ENCODE results near the gene CRHBP. TPM values are rescaled to one million over a fixed set of nuclear protein-coding genes. Genes with fewer than 3 reads are reported as not detected.
"Not testable (repeated sequence)": the region's sequence is repeated elsewhere in the genome, so short reads cannot be mapped to it uniquely, and the experiment has no call there.

The CRHBP gene
- total RNA-seq, 2 experiments from 2014 or later: 0.23 to 0.27 TPM

DNA sequence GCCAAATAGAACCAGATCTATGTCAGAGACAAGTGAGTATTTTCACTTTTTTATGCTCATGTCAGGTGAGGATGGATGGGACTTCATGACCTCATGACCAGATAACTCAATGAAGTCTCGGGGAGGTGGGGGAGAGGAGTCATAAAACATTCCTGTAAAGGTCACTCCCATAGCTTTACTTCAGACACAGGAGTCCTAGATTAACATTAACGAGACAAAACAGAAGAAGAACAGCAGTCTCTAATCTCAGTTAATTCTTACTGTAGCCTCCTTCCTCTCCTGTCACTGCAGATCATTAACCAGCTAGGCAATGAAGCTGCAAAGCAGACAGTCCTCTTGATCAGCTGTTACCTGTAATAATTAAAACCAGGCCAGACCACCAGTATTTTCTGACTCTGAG, 11.2 kb downstream of the CRHBP start:
- Mint-ChIP-seq H3K27me3 (peaks cover 2% of the 10 kb centered on the region), H3K9me3 (ENCODE audit: low read depth) (no peaks in the 10 kb centered on the region), H3K4me1 (peaks cover 10% of the 10 kb centered on the region), H3K27ac (no peak overlapping the region), H3K4me3 (no peak overlapping the region), H3K36me3 (ENCODE audit: low read depth) (no peaks in the 10 kb centered on the region)
- ChIA-PET POLR2A (interaction anchor here (0.6 kb wide), 1 partner anchor 1618 kb away, joined by 4 read pairs; no protein-coding TSS in a partner anchor), CTCF (no interaction called here)
- DNase-seq (no peak), ATAC-seq (no peak)
- intact Hi-C loops (cut with DNase I, micrococcal nuclease): no loop called here

DNA sequence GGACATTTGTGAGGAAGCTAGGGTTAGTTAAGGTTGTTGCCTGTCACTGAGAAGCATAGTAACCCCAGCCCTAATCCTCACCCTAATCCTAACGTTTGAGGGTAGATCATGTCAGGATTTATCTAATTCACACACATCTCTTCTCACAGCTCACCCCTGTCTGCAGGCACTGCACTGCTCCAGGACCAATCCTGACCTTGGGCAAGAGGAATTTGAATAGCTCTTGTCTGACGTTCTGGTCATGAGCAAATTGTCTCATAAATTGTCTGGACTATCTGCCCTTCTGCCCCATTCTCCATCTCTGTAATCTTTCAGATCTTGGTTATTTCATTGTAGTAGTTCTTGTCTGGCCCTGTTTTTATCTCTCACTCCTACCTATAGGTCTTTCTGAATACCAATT, 18.7 kb downstream of the CRHBP start:
- ATAC-seq: no peak
- H3K27me3 Mint-ChIP-seq: peaks cover 10% of the 10 kb centered on the region
- H3K9me3 Mint-ChIP-seq (ENCODE audit: low read depth): no peaks in the 10 kb centered on the region
- H3K4me3 Mint-ChIP-seq: no peak overlapping the region
- H3K36me3 Mint-ChIP-seq (ENCODE audit: low read depth): no peaks in the 10 kb centered on the region
- ChIA-PET POLR2A (interaction anchor here (0.6 kb wide), 1 partner anchor 15 kb away, joined by 3 read pairs; no protein-coding TSS in a partner anchor), CTCF (no interaction called here)
- no peak for DNase-seq
- no peaks in the 10 kb centered on the region for H3K4me1 Mint-ChIP-seq
- intact Hi-C loops (cut with DNase I, micrococcal nuclease): no loop called here
- H3K27ac Mint-ChIP-seq: no peak overlapping the region

DNA sequence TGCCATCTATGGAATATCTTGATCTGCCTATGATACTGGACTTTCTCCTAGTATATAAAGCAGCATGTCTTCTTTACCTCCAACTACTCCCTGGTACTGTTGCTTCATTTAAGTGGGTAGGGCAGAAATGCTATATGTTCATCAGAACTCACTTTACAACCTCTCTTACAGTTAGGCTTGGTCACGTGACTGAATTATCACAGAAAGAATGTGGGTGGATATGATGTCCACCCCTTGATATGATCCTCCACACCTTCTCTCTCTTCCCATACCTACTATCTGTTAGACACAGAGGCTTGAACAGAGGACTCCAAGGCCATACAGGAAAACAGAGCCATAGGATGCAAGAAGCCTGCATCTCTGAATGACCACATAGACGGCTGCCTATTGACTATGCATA, 19.8 kb downstream of the CRHBP start:
- H3K9me3 Mint-ChIP-seq (ENCODE audit: low read depth): no peaks in the 10 kb centered on the region
- no peaks in the 10 kb centered on the region for H3K4me1 Mint-ChIP-seq
- H3K4me3 Mint-ChIP-seq: no peak overlapping the region
- ChIA-PET POLR2A (no interaction called here), CTCF (no interaction called here)
- ATAC-seq (no peak), DNase-seq (no peak)
- peaks cover 10% of the 10 kb centered on the region for H3K27me3 Mint-ChIP-seq
- no peaks in the 10 kb centered on the region for H3K36me3 Mint-ChIP-seq (ENCODE audit: low read depth)
- intact Hi-C loops (cut with DNase I, micrococcal nuclease): no loop called here
- H3K27ac Mint-ChIP-seq: no peak overlapping the region

DNA sequence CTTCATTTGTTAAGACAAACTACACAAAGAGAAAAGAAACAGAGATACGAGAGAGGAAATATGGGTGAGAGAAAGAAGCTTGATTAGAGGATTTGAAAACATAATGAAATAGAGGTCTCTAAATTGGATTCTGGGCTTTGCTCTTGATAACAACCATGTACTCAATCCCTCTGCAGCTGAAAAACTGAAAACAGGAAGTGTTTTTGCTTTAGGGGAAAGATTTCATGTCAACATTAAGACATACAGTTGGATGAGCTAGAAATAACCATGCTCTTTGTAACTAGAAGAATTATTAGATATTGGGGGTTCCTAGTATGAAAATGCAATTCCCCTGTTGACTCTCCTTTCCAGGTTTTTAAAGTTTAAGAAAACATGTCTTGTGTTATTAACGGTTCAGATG, 21.9 kb downstream of the CRHBP start:
- DNase-seq: no peak
- no peak for ATAC-seq
- H3K27ac Mint-ChIP-seq: no peak overlapping the region
- no peaks in the 10 kb centered on the region for H3K4me1 Mint-ChIP-seq
- H3K9me3 Mint-ChIP-seq (ENCODE audit: low read depth): no peaks in the 10 kb centered on the region
- no peak overlapping the region for H3K4me3 Mint-ChIP-seq
- intact Hi-C loops (cut with DNase I, micrococcal nuclease): no loop called here
- H3K36me3 Mint-ChIP-seq (ENCODE audit: low read depth): no peaks in the 10 kb centered on the region
- H3K27me3 Mint-ChIP-seq: peaks cover 9% of the 10 kb centered on the region
- CTCF ChIA-PET: no interaction called here
- POLR2A ChIA-PET: no interaction called here

DNA sequence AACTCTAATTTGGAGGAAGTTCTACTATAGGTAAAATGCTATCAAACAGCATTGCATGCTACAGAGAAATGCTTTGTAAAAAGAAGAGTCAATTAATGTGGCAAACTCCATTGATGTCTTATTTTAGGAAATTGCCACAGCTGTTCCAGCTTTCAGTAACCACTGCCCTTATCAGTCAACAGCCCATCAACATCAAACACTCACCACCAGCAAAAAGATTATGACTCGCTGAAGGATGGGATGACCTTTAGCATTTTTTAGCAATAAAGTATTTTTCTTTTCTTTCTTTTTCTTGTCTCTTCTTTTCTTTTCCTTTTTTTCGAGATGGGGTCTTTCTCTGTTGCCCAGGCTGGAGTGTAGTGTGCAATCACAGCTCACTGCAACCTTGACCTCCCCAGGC, 26.0 kb downstream of the CRHBP start:
- no peak overlapping the region for H3K27ac Mint-ChIP-seq

DNA sequence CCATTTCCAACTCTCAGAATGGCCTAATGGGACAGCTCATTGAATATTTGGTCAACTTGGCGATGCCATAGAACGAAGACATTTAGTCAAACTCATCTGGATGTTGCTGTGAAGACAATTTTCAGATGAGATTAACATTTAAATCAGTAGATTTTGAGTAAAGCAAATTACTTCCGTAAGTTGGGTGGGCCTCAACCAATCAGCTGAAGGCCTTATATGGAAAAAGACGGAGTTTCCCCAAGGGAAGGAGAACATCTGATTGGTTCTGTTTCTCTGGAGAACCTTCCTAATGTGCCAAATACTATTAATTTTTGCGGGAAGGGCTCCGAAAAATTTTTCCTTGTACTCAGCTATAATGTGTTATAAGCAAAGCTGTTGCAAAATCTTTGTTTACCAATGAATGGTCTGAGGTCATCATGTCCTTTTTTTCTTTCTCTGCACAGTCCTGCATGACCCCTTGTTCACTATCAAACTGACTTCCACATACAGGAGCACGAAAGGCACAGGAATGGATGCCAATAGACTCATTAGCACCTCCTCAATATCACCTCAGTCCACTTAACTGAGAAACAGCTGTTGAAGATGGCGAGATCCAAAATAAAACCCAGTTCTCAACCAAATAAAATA, 27.8 kb downstream of the CRHBP start:
- intact Hi-C loops (cut with DNase I, micrococcal nuclease): no loop called here
- CTCF ChIA-PET: no interaction called here
- DNase-seq: no peak
- POLR2A ChIA-PET: interaction anchor here (0.6 kb wide), 1 partner anchor 9 kb away, joined by 6 read pairs; no protein-coding TSS in a partner anchor
- Mint-ChIP-seq H3K27me3 (peaks cover 2% of the 10 kb centered on the region), H3K4me1 (no peaks in the 10 kb centered on the region), H3K9me3 (ENCODE audit: low read depth) (no peaks in the 10 kb centered on the region), H3K27ac (no peak overlapping the region), H3K4me3 (no peak overlapping the region), H3K36me3 (ENCODE audit: low read depth) (no peaks in the 10 kb centered on the region)
- ATAC-seq: no peak

More for the DNA sequence above, 26.0 kb downstream of the CRHBP start:
- DNase-seq (no peak), ATAC-seq (no peak)
- Mint-ChIP-seq H3K4me3 (no peak overlapping the region), H3K4me1 (no peaks in the 10 kb centered on the region), H3K9me3 (ENCODE audit: low read depth) (no peaks in the 10 kb centered on the region), H3K27me3 (peaks cover 2% of the 10 kb centered on the region), H3K36me3 (ENCODE audit: low read depth) (no peaks in the 10 kb centered on the region)
- ChIA-PET POLR2A (no interaction called here), CTCF (no interaction called here)
- intact Hi-C loops (cut with DNase I, micrococcal nuclease): no loop called here

DNA sequence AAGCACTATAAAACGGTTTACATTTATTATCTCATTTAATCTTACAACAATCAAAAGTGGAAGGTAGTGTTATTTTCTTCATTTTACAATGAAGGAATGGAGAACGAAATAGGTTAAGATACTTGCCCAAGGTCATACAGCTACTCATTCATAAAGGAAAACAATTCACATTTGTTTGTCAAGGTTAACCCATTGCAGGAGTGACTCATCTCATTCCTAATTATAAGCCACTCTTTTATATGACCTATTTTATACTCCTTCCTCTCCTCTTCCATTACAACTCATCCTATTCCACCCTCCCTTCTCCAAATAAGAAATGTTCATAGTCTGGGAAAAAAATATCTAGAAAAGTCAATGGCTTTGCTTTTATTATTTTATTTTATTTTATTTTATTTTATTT, 29.6 kb downstream of the CRHBP start:
- Mint-ChIP-seq H3K4me1 (no peaks in the 10 kb centered on the region), H3K9me3 (ENCODE audit: low read depth) (no peaks in the 10 kb centered on the region), H3K4me3 (no peak overlapping the region), H3K27ac (no peak overlapping the region), H3K27me3 (no peaks in the 10 kb centered on the region), H3K36me3 (ENCODE audit: low read depth) (no peaks in the 10 kb centered on the region)
- ChIA-PET POLR2A (no interaction called here), CTCF (no interaction called here)
- DNase-seq (no peak), ATAC-seq (no peak)
- intact Hi-C loops (cut with DNase I, micrococcal nuclease): no loop called here

DNA sequence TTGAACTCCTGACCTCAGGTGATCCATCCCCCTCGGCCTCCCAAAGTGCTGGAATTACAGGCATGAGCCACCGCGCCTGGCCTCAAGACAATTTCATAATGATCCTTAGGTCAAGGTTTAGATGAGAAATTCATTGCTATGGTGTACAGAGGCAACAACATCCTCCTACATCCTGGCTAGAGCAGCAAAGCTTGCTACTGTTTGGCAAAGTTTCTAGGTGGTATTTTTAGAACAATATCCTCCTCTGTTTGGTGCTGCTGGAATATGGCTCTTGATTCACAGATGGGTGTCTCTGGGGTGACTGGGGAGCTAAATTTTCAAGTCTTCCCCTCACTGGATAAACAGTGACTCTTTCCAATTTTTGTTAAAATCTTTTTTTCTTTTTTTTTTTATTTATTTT, 30.6 kb downstream of the CRHBP start:
- intact Hi-C loops (cut with DNase I, micrococcal nuclease): no loop called here
- ChIA-PET CTCF (interaction anchor here (0.7 kb wide), 1 partner anchor 31 kb away, joined by 3 read pairs; the partner anchor contains the start of gene CRHBP), POLR2A (no interaction called here)
- DNase-seq (no peak), ATAC-seq (no peak)
- Mint-ChIP-seq H3K36me3 (ENCODE audit: low read depth) (no peaks in the 10 kb centered on the region), H3K4me1 (no peaks in the 10 kb centered on the region), H3K27me3 (no peaks in the 10 kb centered on the region), H3K4me3 (no peak overlapping the region), H3K27ac (no peak overlapping the region), H3K9me3 (ENCODE audit: low read depth) (no peaks in the 10 kb centered on the region)

DNA sequence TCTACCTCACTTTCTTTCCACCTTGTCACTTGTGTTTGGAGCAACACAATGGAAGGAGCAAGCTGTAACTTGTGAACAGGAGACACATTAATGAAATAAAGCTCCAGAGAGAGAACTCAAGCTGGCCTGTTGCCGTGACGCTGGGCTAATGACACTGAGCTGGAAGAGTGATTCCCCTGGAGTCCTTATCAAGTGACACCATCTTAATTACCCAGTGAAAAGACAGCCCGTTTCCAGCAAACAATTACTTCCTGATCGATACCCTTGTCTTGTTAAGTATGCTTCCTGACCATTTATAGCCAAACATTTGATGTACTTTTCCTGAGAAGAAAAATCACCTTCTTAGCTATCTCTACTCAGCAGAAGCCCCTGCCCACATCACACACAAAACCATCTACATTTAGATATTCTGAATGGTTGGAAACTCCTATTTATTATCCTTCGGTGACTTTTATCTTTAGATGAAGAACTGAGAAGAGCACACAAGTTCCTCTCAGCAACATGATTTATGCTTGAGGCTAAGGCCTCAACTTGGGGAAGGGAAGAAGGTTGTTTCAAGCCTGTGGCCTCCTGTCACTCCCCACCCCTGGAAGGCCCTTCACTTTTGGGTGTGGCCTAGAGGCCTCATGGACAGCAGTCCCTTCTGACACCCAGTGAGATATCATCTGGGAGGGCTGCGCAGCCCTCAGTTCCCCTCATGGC, 34.1 kb downstream of the CRHBP start:
- Mint-ChIP-seq H3K4me3 (no peak overlapping the region), H3K36me3 (ENCODE audit: low read depth) (no peaks in the 10 kb centered on the region), H3K27ac (no peak overlapping the region), H3K27me3 (no peaks in the 10 kb centered on the region), H3K9me3 (ENCODE audit: low read depth) (no peaks in the 10 kb centered on the region), H3K4me1 (no peaks in the 10 kb centered on the region)
- intact Hi-C loops (cut with DNase I, micrococcal nuclease): no loop called here
- ChIA-PET POLR2A (interaction anchor here (0.7 kb wide), 1 partner anchor 15 kb away, joined by 3 read pairs; no protein-coding TSS in a partner anchor), CTCF (interaction anchor here (0.8 to 1.5 kb wide), 2 partner anchors 38 to 80 kb away, joined by 3 read pairs; no protein-coding TSS in a partner anchor)
- ATAC-seq: no peak
- DNase-seq: no peak

DNA sequence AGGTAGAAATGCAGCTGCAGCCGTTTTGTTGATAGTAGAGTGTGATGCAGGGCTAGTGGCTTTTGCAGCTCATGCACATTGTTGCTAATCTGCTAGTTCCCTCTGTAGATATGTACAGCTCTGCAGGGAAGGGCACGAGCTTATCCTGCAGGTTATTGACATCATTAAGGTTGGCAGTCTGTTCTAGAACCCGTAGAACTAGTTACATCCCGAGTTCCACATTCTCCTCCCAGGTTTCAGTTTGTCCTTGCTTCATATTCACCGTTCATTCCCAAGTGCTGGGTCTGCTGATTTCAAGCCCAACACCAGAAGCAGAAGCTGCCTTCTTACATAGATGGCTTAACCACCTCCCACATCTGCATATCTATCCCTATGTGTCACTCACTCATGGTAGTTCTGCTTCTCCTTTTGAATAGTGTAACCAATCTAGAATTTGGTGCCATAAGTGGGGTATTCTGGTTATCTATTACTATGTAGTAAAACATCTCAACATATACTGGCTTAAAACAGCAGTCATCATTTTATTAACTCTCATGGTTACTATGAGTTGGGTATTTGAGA, 38.1 kb downstream of the CRHBP start:
- DNase-seq (no peak), ATAC-seq (no peak)
- Mint-ChIP-seq H3K4me3 (no peak overlapping the region), H3K27me3 (peaks cover 2% of the 10 kb centered on the region), H3K27ac (no peak overlapping the region), H3K36me3 (ENCODE audit: low read depth) (no peaks in the 10 kb centered on the region), H3K9me3 (ENCODE audit: low read depth) (no peaks in the 10 kb centered on the region), H3K4me1 (no peaks in the 10 kb centered on the region)
- POLR2A ChIA-PET: interaction anchor here (0.8 kb wide), 1 partner anchor 107 kb away, joined by 3 read pairs; no protein-coding TSS in a partner anchor
- CTCF ChIA-PET: no interaction called here
- intact Hi-C loops (cut with DNase I, micrococcal nuclease): no loop called here

DNA sequence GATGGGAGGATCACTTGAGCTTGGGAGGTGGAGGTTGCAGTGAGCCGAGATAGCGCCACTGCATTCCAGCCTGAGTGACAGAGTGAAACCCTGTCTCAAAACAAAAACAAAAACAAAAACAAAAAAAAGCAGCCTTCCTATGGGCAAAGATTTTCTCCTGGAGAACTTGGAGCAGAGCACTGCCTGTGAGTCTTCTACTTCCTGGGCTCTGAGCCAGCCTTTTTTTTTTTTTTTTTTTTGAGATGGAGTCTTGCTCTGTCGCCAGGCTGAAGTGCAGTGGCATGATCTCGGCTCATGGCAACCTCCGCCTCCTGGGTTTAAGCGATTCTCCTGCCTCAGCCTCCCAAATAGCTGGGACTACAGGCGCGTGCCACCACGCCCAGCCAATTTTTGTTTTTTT, 40.6 kb downstream of the CRHBP start:
- H3K4me3 Mint-ChIP-seq; H3K36me3 Mint-ChIP-seq (ENCODE audit: low read depth); H3K4me1 Mint-ChIP-seq; POLR2A ChIA-PET; H3K9me3 Mint-ChIP-seq (ENCODE audit: low read depth); DNase-seq; intact Hi-C loops (cut with DNase I, micrococcal nuclease); H3K27me3 Mint-ChIP-seq; H3K27ac Mint-ChIP-seq; ATAC-seq: not testable (repeated sequence)
- CTCF ChIA-PET: interaction anchor here (0.7 kb wide), 1 partner anchor 87 kb away, joined by 3 read pairs; no protein-coding TSS in a partner anchor

DNA sequence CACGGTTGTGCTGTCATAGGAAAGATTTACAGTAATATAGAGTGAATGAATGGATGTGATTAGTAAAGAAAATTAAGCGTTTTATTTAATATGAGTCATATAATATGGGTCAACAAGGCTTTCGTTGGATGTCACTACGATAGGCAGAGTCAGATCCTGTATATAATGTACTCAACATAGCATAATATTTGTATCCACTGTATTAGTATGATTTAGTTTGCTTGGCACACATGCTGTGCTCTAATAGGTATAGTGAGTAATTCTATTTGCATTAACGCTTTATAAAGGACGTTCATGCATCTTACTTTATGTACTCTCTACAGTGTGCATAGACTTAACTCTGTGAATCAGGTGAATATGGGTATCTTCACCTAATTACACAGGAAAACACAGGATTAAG, 41.5 kb downstream of the CRHBP start:
- intact Hi-C loops (cut with DNase I, micrococcal nuclease): no loop called here
- CTCF ChIA-PET: no interaction called here
- Mint-ChIP-seq H3K9me3 (ENCODE audit: low read depth) (no peaks in the 10 kb centered on the region), H3K36me3 (ENCODE audit: low read depth) (no peaks in the 10 kb centered on the region), H3K27me3 (peaks cover 6% of the 10 kb centered on the region), H3K4me3 (no peak overlapping the region), H3K4me1 (no peaks in the 10 kb centered on the region), H3K27ac (no peak overlapping the region)
- POLR2A ChIA-PET: no interaction called here
- DNase-seq (no peak), ATAC-seq (no peak)

All from activated CD4-positive, alpha-beta T cell treated with anti-CD3 and anti-CD28 coated beads for 36 hours (primary cell).